Measurements from ENCODE around the gene PPP1R8.
"Not testable (repeated sequence)": the region's sequence is repeated elsewhere in the genome, so short reads cannot be mapped to it uniquely, and the experiment has no call there.

PPP1R8 gene

DNA sequence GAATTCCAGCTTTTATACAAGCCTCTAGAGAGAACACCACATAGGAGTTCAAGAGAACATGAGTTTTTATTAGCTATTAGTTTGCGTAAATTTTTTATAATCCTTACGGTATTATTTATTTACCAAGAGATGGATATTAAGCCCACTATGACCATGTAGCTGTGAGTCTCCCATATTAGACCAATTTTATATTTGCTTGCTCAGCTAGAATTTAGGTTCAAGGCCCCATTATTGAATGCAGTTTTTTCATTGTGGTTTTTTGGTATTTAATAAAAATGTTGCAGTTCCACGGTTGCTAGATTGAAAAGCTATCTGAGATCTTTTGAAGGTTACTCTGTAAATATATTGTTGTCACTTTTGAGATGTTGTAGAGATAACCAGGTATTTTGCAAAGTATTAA lies 2.9 kb downstream of the PPP1R8 start:
- no peak for DNase-seq

DNA sequence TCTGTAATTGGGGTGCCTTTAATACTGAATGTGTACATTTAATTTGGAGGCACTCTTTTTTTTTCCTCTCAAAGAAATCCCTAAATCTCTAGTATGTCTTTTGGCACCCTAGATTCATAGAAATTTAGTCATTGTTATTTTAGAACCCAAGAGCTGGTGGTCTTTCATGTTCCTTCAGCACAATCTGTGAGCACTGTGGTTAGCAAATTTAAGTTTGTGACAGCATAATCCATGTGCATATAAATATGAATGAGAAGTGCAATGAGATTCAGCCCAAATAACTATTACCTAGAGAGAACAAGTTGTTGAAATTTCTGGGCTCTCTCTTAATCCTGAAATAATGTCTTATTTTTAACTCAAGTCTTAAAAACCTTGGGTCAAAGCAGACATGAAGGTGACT lies 4.5 kb downstream of the PPP1R8 start:
- DNase-seq = no peak

DNA sequence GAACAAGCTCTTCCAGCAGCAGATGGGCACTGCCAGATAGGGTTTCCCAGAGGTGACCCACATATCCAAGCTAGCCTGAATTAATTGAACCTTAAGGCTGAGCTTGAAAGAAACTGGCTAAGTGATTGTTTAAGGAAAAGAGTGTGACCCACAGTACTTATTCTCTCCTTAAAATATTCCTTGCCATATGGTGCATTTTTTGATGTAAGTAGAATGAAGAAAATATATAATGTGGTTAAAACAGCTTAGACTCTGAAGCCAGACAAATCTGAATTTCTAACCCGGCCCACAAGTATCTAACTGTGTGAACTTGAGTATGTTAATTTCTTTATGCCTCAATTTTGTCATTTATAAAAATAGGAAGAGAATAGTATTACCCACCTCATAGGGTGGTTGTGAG lies 4.9 kb downstream of the PPP1R8 start:
- DNase-seq = no peak

DNA sequence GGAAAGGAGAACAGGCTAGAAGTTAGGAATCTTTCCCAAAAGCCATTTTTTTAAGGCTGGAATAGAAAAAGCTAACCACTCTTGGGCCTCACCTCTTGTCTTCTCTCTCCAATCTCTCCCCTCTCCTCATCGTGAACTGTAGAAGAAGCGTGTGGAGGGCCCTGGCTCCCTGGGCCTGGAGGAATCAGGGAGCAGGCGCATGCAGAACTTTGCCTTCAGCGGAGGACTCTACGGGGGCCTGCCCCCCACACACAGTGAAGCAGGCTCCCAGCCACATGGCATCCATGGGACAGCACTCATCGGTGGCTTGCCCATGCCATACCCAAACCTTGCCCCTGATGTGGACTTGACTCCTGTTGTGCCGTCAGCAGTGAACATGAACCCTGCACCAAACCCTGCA lies 19.4 kb downstream of the PPP1R8 start:
- no peak for DNase-seq

DNA sequence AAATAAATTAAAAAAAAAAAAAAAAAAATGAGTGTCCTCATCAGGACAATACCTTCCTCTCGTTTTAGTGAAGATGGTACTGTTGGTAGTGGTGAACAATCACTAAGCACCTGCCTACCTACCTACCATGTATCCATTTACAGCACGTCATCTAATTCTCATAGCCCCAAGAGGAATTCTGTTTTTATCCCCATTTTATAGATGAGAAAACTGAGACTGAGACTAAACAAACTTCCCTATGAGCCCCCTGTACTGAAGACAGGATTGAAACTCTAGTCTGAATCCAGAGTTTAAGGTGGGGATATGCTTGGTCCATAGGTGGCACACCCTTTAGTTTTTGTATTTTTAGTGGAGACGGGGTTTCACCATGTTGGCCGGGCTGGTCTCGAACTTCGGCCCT lies 24.5 kb downstream of the PPP1R8 start:
- DNase-seq = no peak

DNA sequence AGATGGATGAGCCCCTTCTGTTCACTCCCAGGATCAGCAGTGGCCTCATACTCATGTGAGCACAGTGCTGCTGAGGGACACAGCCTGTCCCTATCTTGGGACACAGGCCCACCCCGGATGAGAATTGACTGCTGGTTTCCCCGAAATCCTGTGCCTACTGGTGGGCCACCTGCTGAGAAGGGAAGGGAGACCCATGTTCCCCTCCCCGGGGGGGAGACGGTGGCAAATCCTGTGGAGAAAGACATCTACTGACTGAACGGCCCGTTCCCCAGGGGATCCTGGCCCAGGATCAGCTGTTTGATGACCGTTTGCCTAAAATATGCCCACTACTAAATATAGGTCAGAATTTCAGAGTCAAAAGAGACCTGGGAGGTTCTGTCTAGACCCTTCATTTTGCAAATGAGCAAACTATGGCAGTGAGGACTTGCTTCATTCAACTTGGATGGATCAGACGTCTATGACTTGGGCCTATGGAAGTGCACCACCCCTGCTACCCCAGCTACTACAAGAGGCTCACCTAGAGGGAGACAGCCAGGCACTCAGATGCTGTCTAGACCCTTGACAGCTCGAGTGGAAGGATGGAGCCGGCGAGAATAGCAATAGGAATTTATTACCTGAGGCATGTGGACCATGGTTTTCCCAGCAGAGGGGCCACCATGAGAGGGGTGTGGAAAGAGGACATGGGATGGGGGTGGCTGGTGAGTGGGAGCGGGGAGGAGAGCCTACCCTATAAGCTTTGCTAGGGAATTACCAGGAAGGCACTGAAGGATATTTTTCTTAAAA lies 26.2 kb downstream of the PPP1R8 start:
- DNase-seq = no peak

DNA sequence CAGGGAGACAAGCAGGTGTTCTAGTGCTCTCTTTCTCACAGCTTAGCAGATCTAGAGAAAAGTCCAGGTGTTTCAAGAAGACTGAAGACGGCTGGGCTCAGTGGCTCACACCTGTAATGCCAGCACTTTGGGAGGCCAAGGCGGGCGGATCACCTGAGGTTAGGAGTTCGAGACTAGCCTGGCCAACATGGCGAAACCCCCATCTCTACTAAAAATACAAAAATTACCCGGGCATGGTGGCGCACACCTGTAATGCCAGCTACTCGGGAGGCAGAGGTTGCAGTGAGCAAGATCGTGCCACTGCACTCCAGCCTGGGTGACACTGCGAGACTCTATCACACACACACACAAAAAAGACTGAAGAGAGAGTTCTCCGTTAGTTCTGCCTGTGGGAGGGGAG lies 27.0 kb downstream of the PPP1R8 start:
- DNase-seq = not testable (repeated sequence)

DNA sequence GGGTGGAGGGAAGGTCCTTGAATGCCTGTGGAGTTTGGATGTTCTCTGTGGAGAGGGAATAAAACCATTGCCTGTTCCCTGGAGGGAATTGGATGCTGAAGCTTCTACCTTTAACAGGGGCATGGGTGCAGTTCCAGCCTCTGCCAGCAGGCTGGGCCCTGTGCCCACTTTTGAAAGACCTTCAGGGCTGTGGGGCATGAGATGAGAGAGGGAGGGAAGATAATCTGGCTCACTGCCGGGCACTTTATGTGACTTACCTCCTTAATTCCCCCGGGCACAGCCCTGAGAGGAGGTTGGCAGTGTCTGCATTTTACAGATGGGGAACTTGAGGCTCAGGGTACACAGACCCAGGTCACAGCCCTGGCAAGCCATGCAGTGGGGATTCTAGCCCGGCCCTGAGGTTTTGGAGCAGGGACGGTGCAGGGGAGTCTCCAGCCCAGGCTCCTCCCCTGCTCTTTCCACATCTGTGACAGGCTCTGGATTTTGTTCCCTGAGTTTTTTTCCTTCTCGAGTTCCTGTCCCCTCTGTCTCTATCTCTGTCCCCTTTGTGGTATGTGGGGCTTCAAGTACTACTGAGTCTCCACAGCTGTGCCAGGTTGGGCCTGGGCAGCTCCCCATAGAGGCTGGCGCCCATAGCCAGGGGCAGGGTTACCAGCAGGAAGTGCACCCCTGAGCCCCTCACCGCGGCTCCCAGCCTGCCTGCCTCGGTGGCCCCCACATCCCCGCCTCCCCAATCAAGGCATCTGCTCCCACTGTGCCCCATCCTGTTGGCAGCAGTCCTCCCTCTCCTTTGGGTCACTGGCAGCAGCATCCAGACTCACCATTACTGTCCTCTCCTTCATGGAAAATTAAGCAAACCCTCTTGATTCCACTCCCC lies 27.7 kb downstream of the PPP1R8 start:
- DNase-seq = peak; percentile 89

DNA sequence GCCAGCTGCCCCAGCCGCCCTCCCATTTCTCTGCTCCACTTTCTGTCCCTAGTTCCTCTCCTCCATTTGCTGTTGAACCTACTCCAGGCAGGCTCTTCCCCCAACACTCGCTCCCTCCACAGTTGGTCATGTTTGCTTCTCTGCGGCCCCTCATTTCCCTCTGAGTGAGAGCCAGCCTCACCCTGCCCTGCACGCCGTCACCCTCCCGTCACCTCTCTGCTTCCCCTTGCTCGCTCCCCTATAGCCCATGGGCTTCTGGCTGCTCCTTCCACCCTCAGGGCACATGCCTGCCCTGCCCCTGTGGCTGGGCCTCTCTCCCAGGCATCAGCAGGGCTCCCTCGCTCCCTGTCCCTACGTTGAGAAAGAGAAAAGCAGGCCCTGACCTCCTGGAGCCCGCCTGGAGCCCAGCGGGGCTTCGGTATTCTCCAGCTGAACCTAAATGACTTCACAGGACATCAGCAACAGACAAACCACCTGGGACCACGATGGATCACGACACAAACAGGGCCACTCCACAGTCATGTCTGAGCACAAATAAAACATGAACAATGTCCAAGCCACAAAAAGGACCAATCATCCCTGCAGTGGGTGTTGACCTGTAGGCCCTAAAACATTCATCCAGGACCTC lies 28.5 kb downstream of the PPP1R8 start:
- DNase-seq = no peak

DNA sequence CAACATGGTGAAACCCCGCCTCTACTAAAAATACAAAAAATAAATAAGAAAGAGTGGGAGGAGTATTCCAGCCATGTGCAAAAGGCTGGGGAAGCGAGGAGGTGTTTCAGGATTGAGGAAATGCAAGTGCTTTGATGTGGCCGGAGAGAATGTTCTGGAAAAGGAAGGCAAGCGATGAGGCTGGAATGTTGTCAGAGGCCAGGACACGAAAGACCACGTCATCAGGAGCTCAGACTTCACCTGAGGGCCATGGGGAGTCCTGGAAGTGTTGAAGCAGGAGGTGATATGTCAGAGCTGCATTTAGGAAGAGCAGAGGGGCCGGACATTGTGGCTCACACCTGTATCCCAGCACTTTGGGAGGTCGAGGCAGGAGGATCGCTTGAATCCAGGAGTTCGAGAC lies 30.9 kb downstream of the PPP1R8 start:
- no peak for DNase-seq

DNA sequence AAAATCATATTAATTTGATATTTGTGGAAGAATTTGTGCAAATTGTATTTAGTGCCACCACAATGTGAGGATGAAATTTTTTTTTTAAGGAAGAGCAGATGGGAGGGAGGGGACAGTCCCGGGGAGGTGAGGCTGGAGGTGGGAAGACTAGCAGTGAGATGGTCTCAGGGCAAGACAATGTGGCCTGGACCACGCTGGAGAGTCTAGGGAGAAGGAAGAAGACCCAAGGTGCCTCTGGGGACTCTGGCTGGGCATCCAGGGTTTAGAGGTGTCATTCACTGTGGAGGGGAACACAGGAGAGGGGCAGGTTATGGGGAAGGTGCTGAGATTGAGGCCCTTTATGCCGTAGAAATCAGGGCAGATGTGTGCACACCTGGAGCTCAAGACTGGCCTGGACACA lies 31.4 kb downstream of the PPP1R8 start:
- no peak for DNase-seq

DNA sequence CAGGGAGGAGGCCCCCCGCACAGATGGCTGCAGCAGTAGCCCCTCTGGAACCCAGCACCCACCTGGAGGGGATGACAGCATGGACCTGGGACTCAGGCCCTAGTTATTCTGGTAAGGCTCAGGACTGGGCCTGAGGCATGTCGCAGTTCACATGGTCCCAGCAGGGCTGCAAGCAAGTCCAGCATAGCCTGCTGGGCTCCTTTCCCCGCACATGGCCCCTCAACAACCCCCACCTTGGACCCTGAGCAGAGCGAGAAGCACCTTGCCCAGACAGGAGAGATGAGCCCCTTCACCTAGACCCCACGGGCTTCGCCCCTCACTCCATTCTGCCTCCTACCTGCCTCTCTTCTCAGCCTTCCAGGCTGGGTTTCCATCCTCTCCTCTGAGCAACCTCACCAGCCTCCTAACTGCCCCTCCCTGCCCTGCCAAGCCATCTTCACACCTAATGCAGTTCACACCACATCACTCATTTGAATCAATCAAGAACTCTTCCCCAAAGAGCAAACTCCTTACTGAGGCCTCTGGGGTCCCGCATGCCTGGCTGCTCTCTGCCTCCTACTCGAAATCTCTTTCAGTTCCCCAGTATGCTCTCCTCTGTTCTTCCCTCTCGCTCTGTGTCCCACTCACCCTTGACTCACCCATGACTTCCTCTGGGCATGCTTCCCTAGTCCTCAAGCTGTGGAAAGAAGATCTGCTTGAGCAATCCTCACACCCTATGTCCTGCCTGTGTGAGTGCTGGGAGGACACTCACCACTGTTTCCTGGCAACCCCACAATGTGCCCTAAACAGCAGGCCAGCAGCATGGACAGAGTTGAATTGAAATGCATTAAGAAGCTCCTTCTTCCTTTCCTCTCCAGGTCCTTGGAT lies 32.3 kb downstream of the PPP1R8 start:
- no peak for DNase-seq

DNA sequence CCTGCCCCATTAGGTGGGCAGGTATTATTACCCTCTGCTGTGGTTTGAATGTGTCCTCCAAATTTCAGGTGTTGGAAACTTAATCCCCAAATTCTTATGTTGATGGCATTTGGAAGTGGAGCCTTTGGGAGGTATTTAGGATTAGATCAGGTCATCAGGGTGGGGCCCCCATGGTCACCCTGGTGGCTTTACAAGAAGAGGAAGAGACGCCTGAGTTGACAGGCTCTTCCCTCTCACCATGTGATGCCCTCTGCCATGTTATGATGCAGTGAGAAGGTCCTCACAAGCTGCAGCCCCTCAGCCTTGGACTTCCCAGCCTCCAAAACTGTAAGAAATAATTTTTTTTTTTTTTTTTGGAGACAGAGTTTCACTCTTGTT lies 32.9 kb downstream of the PPP1R8 start:
- no peak for DNase-seq

DNA sequence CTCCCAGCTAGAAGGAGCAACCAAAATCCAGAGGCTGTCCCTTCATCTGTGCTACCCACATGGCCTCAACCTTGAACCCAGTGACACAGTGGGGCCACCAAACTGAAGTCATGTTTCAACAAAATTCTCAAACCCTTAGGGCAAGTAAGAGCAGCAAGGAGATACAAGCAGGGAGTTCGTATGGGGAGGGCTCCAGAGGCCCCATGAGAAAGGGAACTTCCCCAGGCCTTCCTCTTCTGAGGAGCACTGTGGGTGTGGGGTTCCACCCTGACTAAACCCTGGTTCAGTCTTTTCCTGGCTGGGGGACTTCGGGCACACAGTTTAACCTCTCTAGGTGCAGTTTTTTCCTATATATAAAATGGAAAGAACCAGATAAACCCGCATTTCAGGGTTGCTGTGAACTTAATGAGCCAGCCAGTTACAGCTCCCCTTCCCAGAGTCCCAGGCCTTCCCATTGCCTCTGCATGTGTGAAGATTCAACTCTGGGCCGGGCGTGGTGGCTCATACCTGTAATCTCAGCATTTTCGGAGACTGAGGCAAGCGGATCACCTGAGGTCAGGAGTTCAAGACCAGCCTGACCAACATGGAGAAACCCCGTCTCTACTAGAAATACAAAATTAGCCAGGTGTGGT lies 33.8 kb downstream of the PPP1R8 start:
- no peak for DNase-seq

DNA sequence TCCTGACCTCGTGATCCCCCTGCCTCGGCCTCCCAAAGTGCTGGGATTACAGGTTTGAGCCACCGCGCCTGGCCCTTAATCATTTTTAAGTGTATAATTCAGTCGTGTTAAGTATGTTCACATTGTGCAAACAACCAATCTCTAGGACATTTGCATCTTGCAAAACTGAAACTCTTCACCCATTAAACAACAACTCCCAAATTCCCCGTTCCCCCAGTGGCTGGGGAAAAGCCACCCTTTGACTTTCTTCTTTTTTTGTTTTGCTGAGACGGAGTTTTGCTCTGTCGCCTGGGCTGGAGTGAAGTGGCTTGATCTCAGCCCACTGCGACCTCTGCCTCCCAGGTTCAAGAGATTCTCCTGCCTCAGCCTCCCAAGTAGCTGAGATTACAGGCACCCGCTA lies 35.2 kb downstream of the PPP1R8 start:
- DNase-seq = no peak

DNA sequence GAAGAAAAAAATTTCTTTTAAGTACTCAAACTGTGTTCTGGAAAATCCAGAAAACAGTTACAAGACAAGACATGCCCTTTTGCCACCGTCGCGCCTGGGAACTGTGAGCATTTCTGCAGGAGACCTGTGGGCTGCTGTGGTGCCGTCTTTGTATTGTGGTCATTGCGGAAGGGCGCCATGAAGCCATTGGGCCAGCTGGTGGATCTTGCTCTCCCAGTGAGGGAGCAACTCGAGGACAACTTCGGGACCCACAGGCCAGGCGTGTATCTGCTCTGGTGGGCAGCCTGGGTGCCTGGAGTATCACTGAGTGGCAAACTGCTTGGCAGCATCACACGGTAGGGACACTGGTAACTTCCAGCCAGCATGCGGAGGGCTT lies 38.0 kb downstream of the PPP1R8 start:
- DNase-seq = no peak

DNA sequence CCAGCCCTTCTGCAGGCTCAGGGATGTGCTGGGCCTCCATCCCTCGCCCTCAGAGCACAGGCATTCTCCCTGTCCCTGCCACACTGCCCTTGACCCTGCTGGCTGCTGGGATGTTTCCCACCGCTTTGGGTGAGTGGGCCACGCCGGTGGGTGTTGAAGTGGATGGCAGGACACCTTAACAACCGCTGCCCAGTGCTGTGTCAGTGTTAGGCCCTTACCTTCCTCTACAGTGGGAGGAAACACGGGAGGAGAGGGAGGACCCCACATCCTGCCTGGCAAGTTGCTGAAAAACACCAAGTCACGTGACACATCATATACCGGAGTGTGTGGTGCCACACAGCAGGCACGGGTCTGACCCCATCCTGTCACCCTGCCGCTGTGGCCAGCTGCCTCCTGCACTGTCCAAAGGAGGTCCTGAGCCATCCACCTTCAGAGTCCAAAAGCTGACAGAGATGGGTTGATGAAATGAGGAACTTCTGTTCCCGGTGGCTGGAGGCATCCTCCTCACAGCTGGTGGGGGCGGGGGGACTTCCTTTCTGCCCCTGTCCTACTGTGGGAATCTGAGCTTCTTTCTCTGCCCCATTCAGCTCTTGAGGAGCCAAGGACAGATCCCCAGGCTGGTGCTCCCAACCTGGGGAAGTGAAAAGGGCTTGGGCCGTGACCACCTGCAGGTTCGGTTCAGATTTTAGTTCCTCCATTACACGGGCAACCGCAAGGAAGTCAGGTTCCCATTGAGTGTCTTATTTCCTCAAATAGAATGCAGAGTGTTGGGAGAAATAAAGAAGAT lies 38.5 kb downstream of the PPP1R8 start:
- DNase-seq = no peak

DNA sequence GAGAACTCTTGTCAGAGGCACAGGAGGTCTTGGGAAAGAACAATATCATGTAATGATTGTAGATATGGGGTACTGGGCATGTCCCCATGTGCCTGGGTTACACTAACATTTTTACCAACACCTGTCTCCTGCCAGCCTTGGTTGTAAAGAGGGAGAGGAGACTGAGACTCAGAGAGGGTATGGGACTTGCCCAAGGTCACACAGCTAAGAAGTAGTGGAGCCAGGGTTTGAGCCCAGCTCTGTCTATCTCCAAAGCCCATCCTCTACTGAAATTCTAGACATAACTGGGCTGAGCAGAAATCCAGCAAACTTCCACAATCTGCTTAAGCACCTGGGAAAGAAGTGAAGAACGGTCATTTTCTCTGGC lies 39.1 kb downstream of the PPP1R8 start:
- DNase-seq = no peak

DNA sequence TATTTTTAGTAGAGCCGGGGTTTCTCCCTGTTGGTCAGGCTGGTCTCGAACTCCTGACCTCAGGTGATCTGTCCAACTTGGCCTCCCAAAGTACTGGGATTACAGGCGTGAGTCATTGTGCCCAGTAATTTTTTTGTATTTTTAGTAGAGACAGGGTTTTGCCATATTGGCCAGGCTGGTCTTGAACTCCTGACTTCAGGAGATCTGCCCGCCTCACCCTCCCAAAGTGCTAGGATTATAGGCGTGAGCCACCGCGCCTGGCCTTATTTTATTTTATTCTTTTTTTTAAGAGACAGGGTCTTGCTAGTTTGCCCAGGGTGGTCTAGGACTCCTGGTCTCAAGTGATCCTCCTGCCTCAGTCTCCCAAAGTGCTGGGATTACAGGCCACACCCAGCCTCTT lies 40.5 kb downstream of the PPP1R8 start:
- not testable (repeated sequence) for DNase-seq

DNA sequence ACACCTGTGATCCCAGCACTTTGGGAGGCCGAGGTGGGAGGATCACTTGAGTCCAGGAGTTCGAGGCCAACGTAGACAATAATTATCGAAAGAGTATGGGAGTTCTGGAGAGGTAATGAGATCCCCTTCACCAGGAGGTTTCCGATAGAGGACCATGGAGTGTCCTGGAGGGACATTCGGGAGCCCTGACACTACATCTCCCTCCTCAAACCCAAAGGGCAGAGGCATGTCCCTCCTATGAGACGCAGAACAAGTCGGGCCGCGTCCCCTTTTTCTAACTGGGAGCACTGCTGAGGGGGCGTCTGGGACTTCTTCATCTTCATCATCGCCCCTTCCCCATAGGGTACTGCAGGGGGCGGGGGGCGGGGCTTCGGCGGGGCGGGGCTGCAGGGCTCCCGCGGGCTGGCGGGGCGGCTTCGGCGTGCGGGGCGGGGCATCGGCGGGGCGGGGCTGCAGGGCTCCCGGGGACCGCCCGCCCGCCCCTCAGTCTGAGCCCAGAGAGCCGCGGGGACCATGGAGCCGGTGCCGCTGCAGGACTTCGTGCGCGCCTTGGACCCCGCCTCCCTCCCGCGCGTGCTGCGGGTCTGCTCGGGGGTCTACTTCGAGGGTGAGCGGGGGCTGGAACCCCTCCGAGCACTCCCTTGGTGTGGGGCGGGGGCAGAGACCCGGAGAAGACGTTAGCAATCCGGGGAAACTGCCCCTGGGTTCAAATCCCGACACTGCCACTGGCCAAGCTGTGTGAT lies 41.6 kb downstream of the PPP1R8 start, which contains the start of gene THEMIS2:
Gene THEMIS2, plus strand, starts transcription at position 486 of the 743 bp plus-strand sequence. Its CDS starts 28 bp downstream, at position 514.
- DNase-seq = peak; percentile 28
